Measurements from ENCODE around the gene SUMO1.
A peak's percentile ranks its signal among the peaks of the same experiment; 100 is the strongest.

GRCh38 chr2:202158796-202159195 lies 79.6 kb downstream of the SUMO1 start:
- peak; percentile 49 for TF ChIP-seq CTCF (IDR thresholded peaks at IDR 0.05)
- no peak for TF ChIP-seq CHD2 (IDR thresholded peaks at IDR 0.05; ENCODE audit: low read length, partially characterized antibody)
- TF ChIP-seq, protein P1, sequence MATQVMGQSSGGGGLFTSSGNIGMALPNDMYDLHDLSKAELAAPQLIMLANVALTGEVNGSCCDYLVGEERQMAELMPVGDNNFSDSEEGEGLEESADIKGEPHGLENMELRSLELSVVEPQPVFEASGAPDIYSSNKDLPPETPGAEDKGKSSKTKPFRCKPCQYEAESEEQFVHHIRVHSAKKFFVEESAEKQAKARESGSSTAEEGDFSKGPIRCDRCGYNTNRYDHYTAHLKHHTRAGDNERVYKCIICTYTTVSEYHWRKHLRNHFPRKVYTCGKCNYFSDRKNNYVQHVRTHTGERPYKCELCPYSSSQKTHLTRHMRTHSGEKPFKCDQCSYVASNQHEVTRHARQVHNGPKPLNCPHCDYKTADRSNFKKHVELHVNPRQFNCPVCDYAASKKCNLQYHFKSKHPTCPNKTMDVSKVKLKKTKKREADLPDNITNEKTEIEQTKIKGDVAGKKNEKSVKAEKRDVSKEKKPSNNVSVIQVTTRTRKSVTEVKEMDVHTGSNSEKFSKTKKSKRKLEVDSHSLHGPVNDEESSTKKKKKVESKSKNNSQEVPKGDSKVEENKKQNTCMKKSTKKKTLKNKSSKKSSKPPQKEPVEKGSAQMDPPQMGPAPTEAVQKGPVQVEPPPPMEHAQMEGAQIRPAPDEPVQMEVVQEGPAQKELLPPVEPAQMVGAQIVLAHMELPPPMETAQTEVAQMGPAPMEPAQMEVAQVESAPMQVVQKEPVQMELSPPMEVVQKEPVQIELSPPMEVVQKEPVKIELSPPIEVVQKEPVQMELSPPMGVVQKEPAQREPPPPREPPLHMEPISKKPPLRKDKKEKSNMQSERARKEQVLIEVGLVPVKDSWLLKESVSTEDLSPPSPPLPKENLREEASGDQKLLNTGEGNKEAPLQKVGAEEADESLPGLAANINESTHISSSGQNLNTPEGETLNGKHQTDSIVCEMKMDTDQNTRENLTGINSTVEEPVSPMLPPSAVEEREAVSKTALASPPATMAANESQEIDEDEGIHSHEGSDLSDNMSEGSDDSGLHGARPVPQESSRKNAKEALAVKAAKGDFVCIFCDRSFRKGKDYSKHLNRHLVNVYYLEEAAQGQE (IDR thresholded peaks at IDR 0.05): no peak
- TF ChIP-seq POLR2A (IDR thresholded peaks at IDR 0.05; ENCODE audit: low read length): no peak
- no peak for TF ChIP-seq JUN (IDR thresholded peaks at IDR 0.05)
- no peak for TF ChIP-seq RFX5 (IDR thresholded peaks at IDR 0.05)
- TF ChIP-seq NR3C1 (IDR thresholded peaks at IDR 0.05): no peak
- TF ChIP-seq CEBPB (IDR thresholded peaks at IDR 0.05): no peak

Data from A549 (cell line).